ENCODE data around the gene SEMA6A.

GRCh38 chr5:116593340-116593739 lies 18.7 kb upstream of the SEMA6A start:
- TF ChIP-seq RFXAP (CRISPR knock-in tag; IDR thresholded peaks at IDR 0.05; ENCODE audit: borderline replicate concordance), result no peak
- no peak for TF ChIP-seq NR2C2 (CRISPR knock-in tag; IDR thresholded peaks at IDR 0.05; ENCODE audit: borderline replicate concordance)
- TF ChIP-seq BRCA1 (CRISPR knock-in tag; IDR thresholded peaks at IDR 0.05), result no peak
- no peak for TF ChIP-seq ZNF44 (CRISPR knock-in tag; IDR thresholded peaks at IDR 0.05)
- TF ChIP-seq, protein P1, sequence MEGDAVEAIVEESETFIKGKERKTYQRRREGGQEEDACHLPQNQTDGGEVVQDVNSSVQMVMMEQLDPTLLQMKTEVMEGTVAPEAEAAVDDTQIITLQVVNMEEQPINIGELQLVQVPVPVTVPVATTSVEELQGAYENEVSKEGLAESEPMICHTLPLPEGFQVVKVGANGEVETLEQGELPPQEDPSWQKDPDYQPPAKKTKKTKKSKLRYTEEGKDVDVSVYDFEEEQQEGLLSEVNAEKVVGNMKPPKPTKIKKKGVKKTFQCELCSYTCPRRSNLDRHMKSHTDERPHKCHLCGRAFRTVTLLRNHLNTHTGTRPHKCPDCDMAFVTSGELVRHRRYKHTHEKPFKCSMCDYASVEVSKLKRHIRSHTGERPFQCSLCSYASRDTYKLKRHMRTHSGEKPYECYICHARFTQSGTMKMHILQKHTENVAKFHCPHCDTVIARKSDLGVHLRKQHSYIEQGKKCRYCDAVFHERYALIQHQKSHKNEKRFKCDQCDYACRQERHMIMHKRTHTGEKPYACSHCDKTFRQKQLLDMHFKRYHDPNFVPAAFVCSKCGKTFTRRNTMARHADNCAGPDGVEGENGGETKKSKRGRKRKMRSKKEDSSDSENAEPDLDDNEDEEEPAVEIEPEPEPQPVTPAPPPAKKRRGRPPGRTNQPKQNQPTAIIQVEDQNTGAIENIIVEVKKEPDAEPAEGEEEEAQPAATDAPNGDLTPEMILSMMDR (CRISPR knock-in tag; IDR thresholded peaks at IDR 0.05), result no peak
- TF ChIP-seq ZFP36L1 (CRISPR knock-in tag; IDR thresholded peaks at IDR 0.05), result no peak
- no peak for TF ChIP-seq REST (IDR thresholded peaks at IDR 0.05; ENCODE audit: borderline replicate concordance in 1 of 2, low read depth in 1 of 2, low read length in 2 of 2)
- no peak for TF ChIP-seq ZSCAN5A (CRISPR knock-in tag; IDR thresholded peaks at IDR 0.05; ENCODE audit: borderline replicate concordance)
- TF ChIP-seq SMC3 (IDR thresholded peaks at IDR 0.05; ENCODE audit: low read length), result no peak

Data from HepG2 (cell line).